ENCODE measurements around the gene SNX3.

DNA sequence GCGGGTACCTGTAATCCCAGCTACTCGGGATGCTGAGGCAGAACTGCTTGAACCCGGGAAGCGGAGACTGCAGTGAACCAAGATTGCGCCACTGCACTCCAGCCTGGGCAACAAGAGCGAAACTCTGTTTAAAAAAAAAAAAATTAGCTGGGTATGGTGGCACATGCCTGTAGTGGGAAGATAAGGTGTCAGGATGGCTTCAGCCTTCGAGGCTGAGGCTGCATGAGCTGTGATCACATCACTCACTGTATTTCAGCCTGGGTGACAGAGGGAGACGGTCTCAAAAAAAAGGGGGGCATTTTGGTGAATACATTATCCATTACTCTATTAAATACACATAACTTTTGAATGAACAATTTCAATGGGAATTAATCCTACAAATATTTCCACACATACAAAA is 32.4 kb downstream of the SNX3 start:
- TF ChIP-seq CTCF (IDR thresholded peaks at IDR 0.05) (no peak), POLR2A (IDR thresholded peaks at IDR 0.05) (no peak)
